GM21723 (cell line): ENCODE measurements around the gene ADARB2.
"Not testable (repeated sequence)": the region's sequence is repeated elsewhere in the genome, so short reads cannot be mapped to it uniquely, and the experiment has no call there.

Source experiments
- ATAC-seq: cut with Tn5 transposase; IDR thresholded peaks from one replicate; pipeline ENCODE4 v1.9.1; 2021; ENCODE audit warnings: mild to moderate bottlenecking, moderate library complexity; ENCODE audit not compliant: unreplicated experiment

ADARB2 gene

GRCh38 chr10:1249142-1249920 is 488.0 kb downstream of the ADARB2 start:
- ATAC-seq = no peak

DNA sequence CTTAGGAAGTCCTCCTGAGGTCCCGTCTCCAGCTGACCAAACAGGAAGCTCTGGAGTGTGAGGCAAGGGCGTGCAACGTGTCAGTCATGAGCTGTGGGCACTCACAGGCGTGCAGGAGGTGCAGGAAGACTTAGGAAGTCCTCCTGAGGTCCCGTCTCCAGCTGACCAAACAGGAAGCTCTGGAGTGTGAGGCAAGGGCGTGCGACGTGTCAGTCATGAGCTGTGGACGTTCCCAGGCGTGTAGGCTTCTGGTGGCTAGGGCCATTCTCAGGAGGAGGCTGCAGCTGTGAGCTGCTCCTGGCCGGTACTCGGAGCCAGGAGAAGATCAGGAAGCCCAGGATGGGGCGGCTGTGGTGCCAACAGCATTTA is 489.1 kb downstream of the ADARB2 start:
- ATAC-seq = not testable (repeated sequence)

- no peak for ATAC-seq
Measured at GRCh38 chr10:1247598-1248261, 489.6 kb downstream of the ADARB2 start.

GRCh38 chr10:1244493-1244892 is 492.8 kb downstream of the ADARB2 start:
- ATAC-seq = no peak

DNA sequence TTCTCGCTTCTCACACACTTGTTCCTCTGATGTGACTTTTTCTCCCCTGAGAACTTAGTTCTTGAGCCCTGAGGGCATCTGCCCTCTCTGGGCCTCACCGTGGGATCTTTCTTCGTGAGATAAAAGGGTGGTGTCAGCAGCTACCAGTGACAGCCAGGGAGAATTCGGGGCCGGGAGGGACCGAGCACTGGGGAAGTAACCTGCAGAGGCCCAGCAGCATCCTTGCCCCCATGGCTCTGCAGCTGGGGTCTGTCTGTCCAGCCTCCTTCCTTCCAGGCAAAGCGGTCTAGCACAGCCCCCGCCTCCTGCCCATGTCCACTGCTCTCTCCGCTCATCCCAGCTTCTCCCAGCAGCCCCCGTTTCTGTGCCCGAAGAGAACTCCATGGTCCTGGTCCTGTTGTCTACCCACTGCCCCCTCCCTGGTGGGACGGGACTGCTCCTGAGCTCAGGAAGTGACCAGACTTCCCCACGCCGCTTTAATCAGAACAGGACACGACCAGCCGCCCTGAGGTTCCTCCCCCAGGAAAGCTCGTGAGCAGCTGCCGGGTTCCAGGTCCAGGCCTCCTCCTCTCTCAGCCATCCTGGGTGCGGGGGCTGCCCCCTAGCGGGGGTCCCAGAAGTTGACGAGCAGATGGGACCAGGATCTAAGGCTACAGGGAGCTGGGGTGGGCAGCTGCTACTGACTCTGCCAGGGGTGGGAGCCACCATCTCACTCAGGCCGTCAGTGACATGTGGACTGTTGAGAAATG is 493.7 kb downstream of the ADARB2 start:
- no peak for ATAC-seq

GRCh38 chr10:1242975-1243374 is 494.4 kb downstream of the ADARB2 start:
- no peak for ATAC-seq

DNA sequence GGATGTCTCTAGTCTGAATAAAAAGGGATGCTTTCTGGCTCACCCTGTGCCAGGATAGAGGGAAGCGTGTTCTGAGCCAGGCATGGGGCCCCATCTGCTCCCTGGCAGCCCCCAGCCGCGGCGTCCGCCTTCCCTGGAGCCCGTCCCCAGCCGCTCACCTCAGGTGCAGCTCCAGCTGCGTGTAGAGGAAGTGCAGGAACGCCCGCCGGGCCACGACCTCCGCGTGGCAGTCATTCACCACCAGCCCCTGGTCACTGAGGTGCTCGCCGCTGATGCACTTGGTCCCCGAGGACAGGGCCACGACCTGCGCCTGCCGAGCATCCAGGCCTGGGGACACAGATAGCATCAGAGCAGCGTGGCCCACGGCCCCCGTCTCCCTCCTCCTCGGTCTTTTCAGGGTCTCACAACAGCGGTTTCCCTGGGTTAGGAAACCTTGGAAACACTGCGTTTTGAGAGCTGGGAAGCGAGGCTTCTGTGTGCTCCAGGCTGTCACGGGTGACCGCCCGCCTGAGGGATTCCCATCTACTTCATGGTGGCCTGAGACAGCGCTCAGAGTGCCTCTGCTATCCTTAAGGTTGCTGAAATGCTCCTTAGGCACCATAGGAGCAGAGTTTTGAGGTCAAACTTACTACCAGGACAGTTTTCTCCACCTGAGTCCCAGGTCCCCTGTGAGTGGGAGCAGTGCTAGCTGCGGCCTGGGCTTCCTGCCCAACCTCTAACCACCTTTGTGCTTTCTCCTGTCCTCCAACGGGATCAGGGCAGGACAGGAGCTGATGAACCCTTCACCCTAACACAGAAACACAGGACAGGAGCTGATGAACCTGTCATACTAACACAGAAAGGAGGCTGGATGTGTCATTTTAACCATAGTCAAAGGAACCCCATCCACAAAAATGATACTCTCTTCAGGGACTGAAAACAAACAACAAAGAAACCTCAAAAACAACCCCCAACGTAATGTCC is 495.1 kb downstream of the ADARB2 start:
- ATAC-seq = no peak

DNA sequence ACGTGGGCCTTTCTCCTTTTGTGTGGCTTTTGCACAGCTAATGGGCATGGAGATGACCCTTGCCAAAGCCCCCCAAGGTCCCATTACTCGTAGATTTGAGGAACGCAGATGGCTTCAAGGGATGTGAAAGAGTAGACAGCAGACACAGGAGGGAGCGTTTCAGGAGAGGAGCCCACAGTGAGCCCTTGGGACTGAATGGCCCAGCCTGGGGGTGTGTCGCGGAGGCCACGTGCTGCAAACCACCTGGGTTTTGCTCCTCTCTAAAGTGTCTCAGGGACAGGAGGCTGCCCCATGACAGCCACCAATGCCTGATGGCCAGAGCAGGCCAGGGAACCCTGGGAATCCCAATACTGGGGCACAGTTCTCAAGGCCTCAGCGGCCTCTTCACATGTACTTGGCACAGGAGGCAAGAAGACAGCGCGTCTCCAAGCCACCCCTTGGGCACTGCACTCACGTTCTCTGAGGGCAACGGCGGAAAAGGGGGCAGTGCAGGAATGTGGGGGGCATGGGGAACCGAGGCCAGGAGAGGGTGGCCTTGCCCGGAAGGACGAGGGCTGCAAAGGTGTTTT is 495.9 kb downstream of the ADARB2 start:
- no peak for ATAC-seq

DNA sequence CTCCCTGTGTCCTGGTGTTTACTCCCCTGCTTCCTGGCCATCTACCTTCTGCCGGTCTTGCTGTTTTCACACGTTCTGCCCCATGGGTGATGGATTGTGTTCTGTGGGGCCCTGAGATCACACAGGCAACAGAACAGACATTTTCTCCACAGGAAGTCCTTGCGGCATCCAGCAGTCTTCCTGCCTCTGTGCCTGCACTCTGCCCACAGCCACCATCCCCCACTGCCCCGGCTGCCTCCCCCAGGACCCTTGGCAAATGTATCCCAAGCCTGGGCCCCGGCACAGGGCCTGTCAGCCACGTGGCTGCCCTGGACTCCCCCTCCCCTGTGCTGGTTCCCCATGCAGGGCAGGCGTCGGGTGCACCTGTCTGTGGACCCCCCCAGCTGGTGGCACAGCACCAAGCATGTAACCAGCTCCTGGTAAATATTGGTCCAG is 497.0 kb downstream of the ADARB2 start:
- ATAC-seq = no peak

- no peak for ATAC-seq
Measured at GRCh38 chr10:1233031-1233430, 504.3 kb downstream of the ADARB2 start.

DNA sequence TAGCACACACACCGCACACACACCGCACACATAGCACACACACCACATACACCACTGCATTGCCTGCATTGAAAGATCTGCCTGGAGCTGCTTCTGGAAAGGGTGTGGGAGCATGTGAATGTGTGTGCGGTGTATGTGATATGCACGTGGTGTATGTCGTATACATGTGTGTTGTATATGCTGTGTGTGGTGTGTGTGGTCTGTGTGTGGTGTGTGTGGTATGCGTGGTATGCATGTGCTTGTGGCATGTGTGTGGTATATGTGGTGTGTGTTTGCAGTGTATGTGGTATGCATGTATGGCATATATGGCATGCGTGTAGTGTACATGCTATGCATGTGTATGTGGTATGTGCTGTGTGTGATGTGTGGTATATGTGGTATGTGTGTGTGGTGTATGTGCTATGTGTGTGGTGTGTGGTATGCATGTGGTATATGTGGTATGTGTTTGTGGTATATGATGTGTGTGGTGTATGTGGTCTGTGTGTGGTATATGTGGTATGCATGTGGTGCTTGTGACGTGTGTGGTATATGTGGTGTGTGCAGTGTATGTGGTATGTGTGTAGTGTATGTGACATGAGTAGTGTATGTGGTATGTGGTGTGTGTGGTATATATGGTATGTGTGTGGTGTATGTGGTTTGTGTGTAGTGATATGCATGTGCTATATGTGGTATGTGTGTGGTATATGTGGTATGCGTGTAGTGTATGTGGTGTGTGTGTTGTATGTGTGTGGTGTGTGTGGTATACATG is 505.0 kb downstream of the ADARB2 start:
- no peak for ATAC-seq

GRCh38 chr10:1230592-1231275 is 506.6 kb downstream of the ADARB2 start:
- ATAC-seq = no peak

- no peak for ATAC-seq
Measured at GRCh38 chr10:1230138-1230537, 507.2 kb downstream of the ADARB2 start.

- no peak for ATAC-seq
Measured at GRCh38 chr10:1229574-1229973, 507.8 kb downstream of the ADARB2 start.

- no peak for ATAC-seq
Measured at GRCh38 chr10:1229116-1229515, 508.2 kb downstream of the ADARB2 start.

DNA sequence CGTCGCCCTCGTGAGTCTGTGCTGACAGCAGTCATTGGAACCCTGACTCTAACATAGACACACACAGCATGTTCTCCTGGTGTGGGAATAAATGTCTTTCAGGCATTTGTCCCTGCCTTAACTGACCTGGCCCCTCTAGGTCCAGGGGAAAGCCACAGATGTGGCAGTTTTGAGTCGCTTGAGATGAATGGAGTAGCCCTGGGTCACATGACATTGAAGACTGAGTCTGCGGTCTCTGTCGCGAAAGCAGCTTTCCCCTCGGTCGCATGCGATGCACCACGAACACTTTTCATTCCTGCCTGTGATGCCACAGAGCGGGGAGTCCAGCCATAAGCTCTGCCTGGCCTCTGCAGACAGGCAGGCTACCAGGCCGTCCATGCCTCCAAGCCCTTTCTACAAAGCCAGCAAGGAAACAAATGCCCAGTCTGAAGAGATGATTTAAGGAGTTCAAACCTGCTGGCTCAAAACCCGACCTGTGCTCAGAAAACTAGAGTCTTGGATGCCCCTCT is 508.8 kb downstream of the ADARB2 start:
- ATAC-seq = no peak

- ATAC-seq = no peak
Measured at GRCh38 chr10:1227510-1228402, 509.6 kb downstream of the ADARB2 start.

- not testable (repeated sequence) for ATAC-seq
Measured at GRCh38 chr10:1226907-1227306, 510.4 kb downstream of the ADARB2 start.
